Measurements from ENCODE around the gene ATXN7L3.

- no peak for TF ChIP-seq RB1 (IDR thresholded peaks at IDR 0.05; ENCODE audit: low read depth)
- TF ChIP-seq POLR2A (conservative IDR thresholded peaks at IDR 0.05): no peak
- no peak for TF ChIP-seq TCF7L2 (IDR thresholded peaks at IDR 0.05; ENCODE audit: low read depth, low read length)
- no peak for TF ChIP-seq HNRNPUL1 (IDR thresholded peaks at IDR 0.05; ENCODE audit: low read length)
- no peak for TF ChIP-seq EP300 (IDR thresholded peaks at IDR 0.05; ENCODE audit: low read length)
- no peak for TF ChIP-seq ZBED1 (IDR thresholded peaks at IDR 0.05)
- TF ChIP-seq TEAD4 (IDR thresholded peaks at IDR 0.05; ENCODE audit: low read length): no peak
- TF ChIP-seq TEAD4 (CRISPR knock-in tag; IDR thresholded peaks at IDR 0.05; ENCODE audit: borderline replicate concordance): no peak
- no peak for TF ChIP-seq HNRNPH1 (optimal IDR thresholded peaks at IDR 0.05; ENCODE audit: low read depth, low read length)
Observed at GRCh38 chr17:44206825-44207155, 7.1 kb upstream of the ATXN7L3 start.

Measured in K562 (cell line).